ENCODE measurements around the gene TWIST1.

DNA sequence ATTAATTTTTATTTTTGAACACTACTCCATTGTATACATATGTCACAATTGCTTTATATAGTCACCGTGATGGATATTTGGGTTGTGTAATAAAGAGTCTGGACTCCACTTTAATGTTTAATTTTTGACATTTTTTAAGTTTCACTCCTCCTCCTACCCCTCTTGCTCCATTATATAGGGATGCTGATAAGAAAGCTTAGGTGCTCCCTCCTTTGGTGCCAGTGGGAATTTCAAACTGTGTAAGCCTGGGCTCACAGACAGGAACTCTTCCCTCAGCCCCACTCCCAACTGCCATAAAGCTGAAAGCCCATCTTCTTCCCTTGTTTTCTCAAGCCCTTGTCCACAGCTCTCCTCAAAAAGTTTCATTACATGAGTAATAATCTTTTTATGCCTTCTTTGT is 47.6 kb downstream of the TWIST1 start:
- TF ChIP-seq ZNF317 (CRISPR knock-in tag; IDR thresholded peaks at IDR 0.05) = no peak
- TF ChIP-seq ELF1 (CRISPR knock-in tag; IDR thresholded peaks at IDR 0.05) = no peak
- TF ChIP-seq, protein P1, sequence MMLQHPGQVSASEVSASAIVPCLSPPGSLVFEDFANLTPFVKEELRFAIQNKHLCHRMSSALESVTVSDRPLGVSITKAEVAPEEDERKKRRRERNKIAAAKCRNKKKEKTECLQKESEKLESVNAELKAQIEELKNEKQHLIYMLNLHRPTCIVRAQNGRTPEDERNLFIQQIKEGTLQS (CRISPR knock-in tag; IDR thresholded peaks at IDR 0.05) = no peak
- TF ChIP-seq ZNF652 (CRISPR knock-in tag; IDR thresholded peaks at IDR 0.05; ENCODE audit: borderline replicate concordance, low read depth) = no peak
- TF ChIP-seq RERE (CRISPR knock-in tag; IDR thresholded peaks at IDR 0.05; ENCODE audit: low read depth) = no peak
- TF ChIP-seq TARDBP (CRISPR knock-in tag; IDR thresholded peaks at IDR 0.05) = no peak
- TF ChIP-seq POLR2A (IDR thresholded peaks at IDR 0.05; ENCODE audit: insufficient read depth in 1 of 2, low read depth in 2 of 2, low read length in 2 of 2) = no peak
- TF ChIP-seq REL (CRISPR knock-in tag; conservative IDR thresholded peaks at IDR 0.05) = no peak

All from HepG2 (cell line).